ENCODE data around the gene ARHGEF1. TPM values are rescaled to one million over a fixed set of nuclear protein-coding genes. Genes with fewer than 3 reads are reported as not detected.

The ARHGEF1 gene
- 10 to 100 TPM; 26.4 to 58.8 (median 43.1) TPM for polyA plus RNA-seq (ENCODE audit: insufficient read length in 10 of 10)
- long read RNA-seq, donor 1, partial matches to known transcripts = 0 of 5 reads
- long read RNA-seq, donor 1, other reads (novel, unspliced or antisense) = 0 of 5 reads
- long read RNA-seq, donor 2, partial matches to known transcripts = 0 of 1 reads
- long read RNA-seq, donor 2, other reads (novel, unspliced or antisense) = 0 of 1 reads
- long read RNA-seq, donor 3 = 0 reads
- long read RNA-seq, donor 4, partial matches to known transcripts = 0 of 1 reads
- long read RNA-seq, donor 4, other reads (novel, unspliced or antisense) = 0 of 1 reads
- long read RNA-seq, donor 5, partial matches to known transcripts = 0 of 1 reads
- long read RNA-seq, donor 5, other reads (novel, unspliced or antisense) = 0 of 1 reads
- long read RNA-seq, donor 6, partial matches to known transcripts = 0 of 2 reads
- long read RNA-seq, donor 6, other reads (novel, unspliced or antisense) = 0 of 2 reads
- long read RNA-seq, donor 7, partial matches to known transcripts = 0 of 16 reads
- long read RNA-seq, donor 7, other reads (novel, unspliced or antisense) = 15 of 16 reads
- long read RNA-seq, donor 8, partial matches to known transcripts = 0 of 2 reads
- long read RNA-seq, donor 8, other reads (novel, unspliced or antisense) = 0 of 2 reads
- long read RNA-seq, donor 9, partial matches to known transcripts = 0 of 1 reads
- long read RNA-seq, donor 9, other reads (novel, unspliced or antisense) = 0 of 1 reads

- DNase-seq = peak in 1 of 3 donors; percentile 62
Measured at GRCh38 chr19:41882568-41883462, at the start of gene ARHGEF1. TSS of gene ARHGEF1 (plus strand) at chr19:41883184. CDS start at chr19:41888083, 4,899 bp downstream.

- DNase-seq = no peak
Measured at GRCh38 chr19:41837981-41838708, 44.8 kb upstream of the ARHGEF1 start.

GRCh38 chr19:41839211-41839610, 43.8 kb upstream of the ARHGEF1 start:
- DNase-seq = no peak

- DNase-seq = no peak
Measured at GRCh38 chr19:41843371-41843770, 39.6 kb upstream of the ARHGEF1 start.

- no peak for DNase-seq
Measured at GRCh38 chr19:41844601-41845000, 38.4 kb upstream of the ARHGEF1 start, which contains the start of gene LYPD4. TSS of gene LYPD4 (minus strand) at chr19:41844683. CDS start at chr19:41839285, 5,398 bp downstream.

GRCh38 chr19:41845001-41845050, 38.2 kb upstream of the ARHGEF1 start, which contains the start of gene DMRTC2:
TSS of gene DMRTC2 (plus strand) at chr19:41845042. CDS start at chr19:41847429, 2,387 bp downstream.
- DNase-seq = no peak

GRCh38 chr19:41845051-41845590, 37.9 kb upstream of the ARHGEF1 start:
- no peak for DNase-seq

- no peak for DNase-seq
Measured at GRCh38 chr19:41847351-41848105, 35.5 kb upstream of the ARHGEF1 start.

- no peak for DNase-seq
Measured at GRCh38 chr19:41848666-41849065, 34.3 kb upstream of the ARHGEF1 start.

GRCh38 chr19:41849067-41849466, 33.9 kb upstream of the ARHGEF1 start:
- no peak for DNase-seq

- DNase-seq = no peak
Measured at GRCh38 chr19:41850381-41850780, 32.6 kb upstream of the ARHGEF1 start.

GRCh38 chr19:41851456-41851855, 31.5 kb upstream of the ARHGEF1 start:
- no peak for DNase-seq

- DNase-seq = no peak
Measured at GRCh38 chr19:41853344-41853743, 29.6 kb upstream of the ARHGEF1 start.

GRCh38 chr19:41853768-41854167, 29.2 kb upstream of the ARHGEF1 start:
- DNase-seq = no peak

GRCh38 chr19:41859213-41859617, 23.8 kb upstream of the ARHGEF1 start:
- no peak for DNase-seq

GRCh38 chr19:41859618-41860418, 23.2 kb upstream of the ARHGEF1 start, which contains the start of gene RPS19:
TSS of gene RPS19 (plus strand) at chr19:41860255. CDS start at chr19:41860775, 520 bp downstream.
- DNase-seq = peak; percentile 99 to 100 (median 100)

- DNase-seq = peak in 1 of 3 donors; percentile 65
Measured at GRCh38 chr19:41860419-41861115, 22.4 kb upstream of the ARHGEF1 start.

GRCh38 chr19:41861116-41861768, 21.7 kb upstream of the ARHGEF1 start:
- DNase-seq = no peak

Measured in muscle of back (tissue), 13 donors.